ENCODE data around the gene CTTNBP2NL.
"Not testable (repeated sequence)": the region's sequence is repeated elsewhere in the genome, so short reads cannot be mapped to it uniquely, and the experiment has no call there.

CTTNBP2NL gene

DNA sequence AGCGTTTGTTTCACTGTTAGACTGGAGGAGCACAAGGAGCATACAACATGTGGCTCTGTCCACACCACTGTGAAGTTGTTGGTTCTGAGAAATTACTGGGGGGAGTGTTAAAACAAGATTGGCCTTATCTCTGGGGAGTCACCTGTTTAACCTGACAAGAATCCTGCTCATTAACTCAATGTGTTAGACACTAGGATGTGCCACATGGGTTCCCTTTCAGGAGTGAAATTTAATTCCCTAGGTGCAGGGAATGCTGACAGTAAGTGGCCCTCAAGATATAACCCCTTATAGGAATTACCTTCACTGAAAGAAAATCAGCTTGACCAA is 66.9 kb downstream of the CTTNBP2NL start:
- H3K4me1 ChIP-seq = peaks cover 13 to 24% (median 17%) of the 10 kb centered on the region in 10 experiments; a peak in 18 of 20 replicates
- H3K4me3 ChIP-seq = no peak overlapping the region
- no peak overlapping the region for H3K27ac ChIP-seq
- H3K9me3 ChIP-seq (replicated peaks in 1 of 11) = no peaks in the 10 kb centered on the region
- H3K27me3 ChIP-seq = no peaks in the 10 kb centered on the region
- H3K9ac ChIP-seq = no peak overlapping the region
- H3K4me2 ChIP-seq = no peak overlapping the region
- no peaks in the 10 kb centered on the region for H4K20me1 ChIP-seq
- no peak for TF ChIP-seq Cebpa-rat (IDR thresholded peaks at IDR 0.05)
- peaks cover 0 to 31% (median 6%) of the 10 kb centered on the region in 11 experiments; a peak in 11 of 22 replicates for H3K36me3 ChIP-seq

DNA sequence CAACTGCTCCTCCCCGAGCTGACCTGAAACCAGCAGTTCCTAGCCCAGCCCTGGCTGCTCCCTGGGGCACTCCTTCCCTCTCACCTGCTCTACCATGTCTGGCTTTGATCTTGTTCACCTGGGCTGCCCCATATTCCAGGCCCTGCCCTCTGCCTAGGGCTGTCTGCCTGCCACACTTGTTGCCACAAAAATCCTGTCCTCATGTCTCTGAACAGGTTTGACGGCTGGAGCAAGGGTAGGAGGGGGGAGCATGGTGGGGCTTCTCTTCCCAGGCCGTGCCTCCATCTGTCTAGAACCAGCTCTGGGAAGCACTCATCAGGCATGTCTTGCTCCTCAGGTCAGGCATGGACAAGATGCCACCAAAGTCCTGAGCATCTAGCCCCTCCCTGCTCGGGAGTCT is 68.5 kb downstream of the CTTNBP2NL start:
- no peak overlapping the region for H3K27ac ChIP-seq
- no peaks in the 10 kb centered on the region for H3K27me3 ChIP-seq
- no peak for TF ChIP-seq Cebpa-rat (IDR thresholded peaks at IDR 0.05)
- peak overlapping the region in 1 of 11 experiments; percentile 7; a peak in 1 of 22 replicates for H3K4me2 ChIP-seq
- H3K4me1 ChIP-seq = peaks cover 13 to 28% (median 17%) of the 10 kb centered on the region in 10 experiments; a peak in 18 of 20 replicates
- no peak overlapping the region for H3K9ac ChIP-seq
- peaks cover 0 to 16% (median 0%) of the 10 kb centered on the region in 11 experiments; a peak in 3 of 22 replicates for H3K36me3 ChIP-seq
- H4K20me1 ChIP-seq = no peaks in the 10 kb centered on the region
- H3K9me3 ChIP-seq (replicated peaks in 1 of 11) = no peaks in the 10 kb centered on the region
- no peak overlapping the region for H3K4me3 ChIP-seq

DNA sequence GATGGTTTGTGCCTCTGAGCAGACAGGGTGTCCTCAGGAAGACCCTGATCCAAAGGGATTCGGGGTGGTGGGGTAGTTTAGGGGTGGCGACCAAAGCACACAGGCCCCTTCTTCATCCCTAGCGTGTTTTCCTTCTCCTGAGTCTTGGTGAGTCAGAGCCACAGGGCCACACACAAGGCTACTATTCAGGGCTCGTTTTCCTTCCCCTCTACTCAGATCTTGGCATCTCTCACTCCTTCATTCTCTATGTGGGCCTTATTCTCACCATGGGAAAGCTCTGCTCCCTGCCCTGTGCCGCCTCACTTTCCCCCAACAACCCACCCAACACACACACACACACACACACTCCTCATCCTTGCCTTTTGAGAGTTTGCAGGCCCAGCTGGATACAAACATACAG is 69.1 kb downstream of the CTTNBP2NL start:
- Histone ChIP-seq H4K20me1 (no peaks in the 10 kb centered on the region), H3K27me3 (no peaks in the 10 kb centered on the region), H3K4me1 (peaks cover 13 to 28% (median 17%) of the 10 kb centered on the region in 10 experiments; a peak in 18 of 20 replicates), H3K4me3 (no peak overlapping the region), H3K4me2 (peak overlapping the region in 4 of 11 experiments; percentile 78 to 88 (median 82); a peak in 7 of 22 replicates), H3K9ac (no peak overlapping the region; a peak in 1 of 22 replicates), H3K27ac (0 out of 22 replicates have a peak overlapping the region, but pooled peaks of 1 of the 11 experiments have one; percentile 25), H3K9me3 (replicated peaks in 1 of 11) (no peaks in the 10 kb centered on the region), H3K36me3 (peaks cover 0 to 15% (median 0%) of the 10 kb centered on the region in 11 experiments; a peak in 3 of 22 replicates)
- TF ChIP-seq Cebpa-rat (IDR thresholded peaks at IDR 0.05) = no peak

DNA sequence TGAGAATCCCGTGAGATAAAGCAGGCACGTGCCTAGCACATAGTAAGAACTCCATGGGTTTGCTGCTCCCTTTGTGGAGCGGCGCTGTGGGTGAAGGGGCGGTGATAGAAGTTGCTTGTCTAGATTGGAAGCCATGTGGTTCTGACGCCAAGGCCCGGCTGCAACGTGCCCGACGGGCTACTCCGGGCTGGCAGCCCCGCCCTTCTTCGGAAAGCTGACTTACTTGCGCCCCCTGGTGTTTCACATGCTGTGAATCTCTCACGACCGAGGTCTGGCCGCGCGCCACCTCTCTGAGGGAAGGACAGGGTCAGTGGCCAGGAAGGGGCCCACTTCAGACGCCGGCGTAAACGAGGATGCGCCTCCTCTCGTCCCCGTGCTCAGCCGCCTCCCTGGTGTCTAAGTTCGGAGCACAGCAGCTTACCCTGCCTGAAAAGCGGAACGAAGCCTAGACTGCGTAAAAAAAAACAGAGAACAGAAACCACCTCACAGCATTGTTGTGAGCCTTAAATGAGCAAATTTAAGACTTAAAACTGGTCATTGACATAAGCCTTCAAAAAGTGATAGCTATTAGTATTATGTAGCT is 70.2 kb downstream of the CTTNBP2NL start:
- Histone ChIP-seq H3K9ac (peak overlapping the region; percentile 12 to 75 (median 53)), H3K27me3 (no peaks in the 10 kb centered on the region), H3K27ac (peak overlapping the region in 10 of 11 experiments; percentile 4 to 70 (median 32); a peak in 13 of 22 replicates), H3K9me3 (replicated peaks in 1 of 11) (no peaks in the 10 kb centered on the region), H3K4me3 (peak overlapping the region; percentile 5 to 55 (median 24); a peak in 12 of 20 replicates), H3K4me2 (peak overlapping the region; percentile 50 to 89 (median 68)), H3K36me3 (peaks cover 0 to 7% (median 0%) of the 10 kb centered on the region in 11 experiments; a peak in 3 of 22 replicates), H3K4me1 (peaks cover 13 to 32% (median 17%) of the 10 kb centered on the region in 10 experiments; a peak in 18 of 20 replicates), H4K20me1 (no peaks in the 10 kb centered on the region)
- no peak for TF ChIP-seq Cebpa-rat (IDR thresholded peaks at IDR 0.05)

DNA sequence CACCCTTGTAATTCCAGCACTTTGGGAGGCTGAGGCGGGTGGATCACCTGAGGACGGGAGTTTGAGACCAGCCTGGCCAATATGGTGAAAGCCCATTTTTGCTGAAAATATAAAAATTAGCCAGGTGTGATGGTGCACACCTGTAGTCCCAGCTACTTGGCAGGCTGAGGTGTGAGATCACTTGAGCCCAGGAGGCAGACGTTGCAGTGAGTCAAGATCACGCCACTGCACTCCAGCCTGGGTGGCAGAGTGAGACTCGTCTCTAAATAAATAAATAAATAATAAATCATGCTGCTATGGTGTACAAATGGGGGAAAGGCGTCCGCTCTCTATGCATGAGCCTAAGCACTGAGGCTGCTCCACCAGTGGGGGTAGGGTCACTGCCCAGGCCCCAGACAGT is 74.3 kb downstream of the CTTNBP2NL start:
- H3K4me1 ChIP-seq = peaks cover 13 to 35% (median 17%) of the 10 kb centered on the region in 10 experiments; a peak in 18 of 20 replicates
- H3K27me3 ChIP-seq, H3K36me3 ChIP-seq: not testable (repeated sequence)

DNA sequence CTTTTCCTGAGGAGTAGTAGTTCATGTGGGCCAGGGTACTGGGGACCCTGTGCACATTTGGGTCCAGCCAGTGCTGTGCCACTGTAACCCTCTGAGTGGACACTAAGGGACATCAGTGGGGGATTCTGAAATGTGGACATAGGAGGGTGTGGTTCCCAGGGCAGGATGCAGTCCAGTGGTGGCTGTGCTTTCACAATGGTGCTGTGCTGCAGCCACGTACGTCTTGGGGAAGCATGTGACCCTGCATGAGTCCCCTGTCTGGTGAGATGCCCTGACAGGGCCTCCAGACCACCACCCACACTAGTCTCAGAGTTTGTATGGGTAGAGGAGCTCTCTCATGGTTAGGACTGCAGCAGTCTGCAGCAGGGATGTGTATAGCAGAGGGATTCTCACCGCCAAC is 75.0 kb downstream of the CTTNBP2NL start:
- TF ChIP-seq Cebpa-rat (IDR thresholded peaks at IDR 0.05) = no peak
- no peak overlapping the region for H3K4me2 ChIP-seq
- H4K20me1 ChIP-seq = no peaks in the 10 kb centered on the region
- H3K9ac ChIP-seq = no peak overlapping the region
- no peak overlapping the region for H3K4me3 ChIP-seq
- no peaks in the 10 kb centered on the region for H3K36me3 ChIP-seq
- no peaks in the 10 kb centered on the region for H3K27me3 ChIP-seq
- H3K27ac ChIP-seq = no peak overlapping the region
- H3K4me1 ChIP-seq = peaks cover 9 to 29% (median 11%) of the 10 kb centered on the region in 10 experiments; a peak in 18 of 20 replicates
- H3K9me3 ChIP-seq (replicated peaks in 1 of 11) = peaks cover 0 to 6% (median 0%) of the 10 kb centered on the region in 11 experiments; a peak in 3 of 22 replicates

More for the DNA sequence above, 74.3 kb downstream of the CTTNBP2NL start:
- not testable (repeated sequence) for H3K27ac ChIP-seq; H4K20me1 ChIP-seq; H3K9me3 ChIP-seq (replicated peaks in 1 of 11); H3K9ac ChIP-seq; H3K4me3 ChIP-seq; H3K4me2 ChIP-seq

DNA sequence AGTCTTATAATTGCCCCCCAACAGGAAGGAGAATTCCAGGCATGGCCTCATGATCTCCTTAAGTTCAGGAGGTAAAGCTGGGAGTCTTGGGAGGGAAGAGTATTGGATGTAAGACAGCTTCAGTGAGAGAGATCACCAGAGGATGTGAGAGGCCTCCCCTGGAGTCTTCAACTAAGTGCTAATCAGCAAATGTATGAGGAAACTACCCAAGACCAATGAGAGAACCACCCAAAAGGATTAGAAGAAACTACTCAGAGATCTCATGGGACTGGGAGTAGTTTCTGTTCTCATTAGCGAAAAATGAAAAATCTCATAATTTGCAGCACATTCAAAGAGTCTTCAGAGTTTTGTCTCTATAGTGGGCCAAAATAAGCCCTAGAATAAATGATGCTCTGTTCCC is 76.1 kb downstream of the CTTNBP2NL start:
- peaks cover 9 to 16% (median 11%) of the 10 kb centered on the region in 11 experiments for H3K9me3 ChIP-seq (replicated peaks in 1 of 11)
- H3K4me3 ChIP-seq = no peak overlapping the region
- H3K27me3 ChIP-seq = no peaks in the 10 kb centered on the region
- peaks cover 0 to 7% (median 0%) of the 10 kb centered on the region in 11 experiments; a peak in 1 of 22 replicates for H3K36me3 ChIP-seq
- H3K9ac ChIP-seq = no peak overlapping the region
- no peak for TF ChIP-seq Cebpa-rat (IDR thresholded peaks at IDR 0.05)
- peak overlapping the region in 1 of 11 experiments; percentile 2; a peak in 1 of 22 replicates for H3K4me2 ChIP-seq
- peaks cover 0 to 22% (median 1%) of the 10 kb centered on the region in 10 experiments; a peak in 11 of 20 replicates for H3K4me1 ChIP-seq
- H4K20me1 ChIP-seq = no peaks in the 10 kb centered on the region
- H3K27ac ChIP-seq = no peak overlapping the region

DNA sequence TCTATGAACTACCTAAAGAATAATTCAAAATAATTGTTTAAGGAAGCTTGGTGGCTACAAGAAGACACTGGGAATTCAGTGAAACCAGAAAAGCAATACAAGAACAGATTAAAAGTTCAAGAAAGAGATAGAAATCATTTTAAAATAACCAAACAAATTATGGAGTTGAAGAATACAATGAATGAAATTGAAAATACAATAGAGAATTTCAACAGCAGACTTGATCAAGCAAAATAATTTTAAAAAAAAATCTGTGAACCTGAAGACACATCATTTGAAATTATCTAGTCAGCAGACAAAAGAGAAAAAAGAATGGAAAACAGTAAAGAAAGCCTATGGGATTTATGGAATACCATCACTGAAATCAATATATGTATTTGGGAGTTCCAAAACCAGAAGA is 81.5 kb downstream of the CTTNBP2NL start:
- H4K20me1 ChIP-seq = no peaks in the 10 kb centered on the region

DNA sequence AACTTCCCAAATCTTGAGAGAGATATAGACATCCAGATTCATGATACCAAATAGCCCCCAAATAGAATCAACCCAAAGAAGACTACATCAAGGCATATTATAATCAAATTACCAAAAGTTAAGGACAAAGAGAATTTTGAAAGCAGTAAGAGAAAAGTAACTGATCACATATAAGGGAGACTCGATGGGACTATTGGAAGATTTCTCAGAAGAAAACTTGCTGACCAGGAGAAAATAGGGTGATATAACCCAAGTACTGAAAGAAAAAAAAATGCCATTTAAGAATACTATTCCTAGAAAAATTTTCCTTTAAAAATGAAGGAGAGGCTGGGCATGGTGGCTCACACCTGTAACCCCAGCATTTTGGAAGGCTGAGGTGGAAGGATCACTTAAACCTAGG is 82.3 kb downstream of the CTTNBP2NL start:
- Histone ChIP-seq H3K9ac (no peak overlapping the region), H3K4me1 (no peaks in the 10 kb centered on the region), H3K9me3 (replicated peaks in 1 of 11) (peaks cover 30 to 52% (median 36%) of the 10 kb centered on the region in 11 experiments), H3K4me2 (no peak overlapping the region), H4K20me1 (no peaks in the 10 kb centered on the region), H3K27ac (no peak overlapping the region), H3K36me3 (peaks cover 0 to 9% (median 0%) of the 10 kb centered on the region in 11 experiments; a peak in 1 of 22 replicates), H3K27me3 (no peaks in the 10 kb centered on the region), H3K4me3 (no peak overlapping the region)
- no peak for TF ChIP-seq Cebpa-rat (IDR thresholded peaks at IDR 0.05)

More for the DNA sequence above, 81.5 kb downstream of the CTTNBP2NL start:
- H3K27ac ChIP-seq = no peak overlapping the region
- no peak for TF ChIP-seq Cebpa-rat (IDR thresholded peaks at IDR 0.05)
- peaks cover 0 to 9% (median 0%) of the 10 kb centered on the region in 11 experiments; a peak in 1 of 22 replicates for H3K36me3 ChIP-seq
- no peak overlapping the region for H3K4me3 ChIP-seq
- no peak overlapping the region for H3K4me2 ChIP-seq
- H3K4me1 ChIP-seq = no peaks in the 10 kb centered on the region
- H3K9me3 ChIP-seq (replicated peaks in 1 of 11) = peaks cover 30 to 52% (median 36%) of the 10 kb centered on the region in 11 experiments
- H3K9ac ChIP-seq = no peak overlapping the region
- no peaks in the 10 kb centered on the region for H3K27me3 ChIP-seq

DNA sequence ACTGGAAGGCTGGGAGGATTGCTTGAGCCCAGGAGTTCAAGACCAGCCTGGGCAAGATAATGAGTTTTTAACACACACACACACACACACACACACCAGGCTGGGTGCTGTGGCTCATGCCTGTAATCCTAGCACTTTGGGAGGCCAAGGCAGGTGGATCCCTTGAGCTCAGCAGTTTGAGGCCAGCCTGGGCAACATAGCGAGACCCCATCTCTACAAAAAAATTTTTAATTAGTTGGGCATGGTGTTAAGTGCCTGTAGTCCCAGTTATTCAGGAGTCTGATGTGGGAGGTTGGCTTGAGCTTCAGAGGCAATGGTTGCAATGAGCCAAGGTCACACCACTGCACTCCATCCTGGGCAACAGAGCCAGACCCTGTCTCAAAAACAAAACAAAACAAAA is 90.0 kb downstream of the CTTNBP2NL start:
- H3K27me3 ChIP-seq; H4K20me1 ChIP-seq; H3K36me3 ChIP-seq; H3K4me2 ChIP-seq; H3K4me3 ChIP-seq; H3K9me3 ChIP-seq (replicated peaks in 1 of 11); H3K4me1 ChIP-seq; H3K27ac ChIP-seq; H3K9ac ChIP-seq: not testable (repeated sequence)

DNA sequence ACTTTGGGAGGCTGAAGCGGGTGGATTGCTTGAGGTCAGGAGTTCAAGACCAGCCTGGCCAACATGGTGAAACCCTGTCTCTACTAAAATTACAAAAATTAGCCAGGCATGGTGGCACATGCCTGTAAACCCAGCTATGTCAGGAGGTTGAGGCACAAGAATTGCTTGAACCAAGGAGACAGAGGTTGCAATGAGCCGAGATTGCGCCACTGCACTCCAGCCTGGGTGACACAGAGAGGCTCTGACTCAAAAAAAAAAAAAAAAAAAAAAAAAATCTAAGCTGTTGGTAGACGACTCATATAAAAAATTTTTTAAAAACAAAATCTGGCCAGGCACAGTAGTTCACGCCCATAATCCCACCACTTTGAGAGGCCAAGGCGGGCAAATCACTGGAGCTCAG is 91.7 kb downstream of the CTTNBP2NL start:
- H4K20me1 ChIP-seq; H3K9me3 ChIP-seq (replicated peaks in 1 of 11); H3K27me3 ChIP-seq; H3K36me3 ChIP-seq; H3K9ac ChIP-seq; H3K4me1 ChIP-seq; H3K27ac ChIP-seq; H3K4me2 ChIP-seq; H3K4me3 ChIP-seq: not testable (repeated sequence)
